DMS53 treated with DMSO at 0.1 percent for 48 hours (cell line): Measurements from ENCODE around the gene LAPTM5.
"Not testable (repeated sequence)": the region's sequence is repeated elsewhere in the genome, so short reads cannot be mapped to it uniquely, and the experiment has no call there.

Source experiments
- DNase-seq: peaks from one replicate; lab custom pipeline; 2025; ENCODE audit not compliant: unreplicated experiment; lab: John Stamatoyannopoulos, UW

Gene LAPTM5

GRCh38 chr1:30773722-30774358, 16.3 kb upstream of the LAPTM5 start:
- no peak for DNase-seq

- no peak for DNase-seq
These were observed 13.4 kb upstream of the LAPTM5 start for GRCh38 chr1:30771005-30771404.

- no peak for DNase-seq
These were observed 12.6 kb upstream of the LAPTM5 start for GRCh38 chr1:30770150-30770549.

GRCh38 chr1:30768830-30769718, 11.5 kb upstream of the LAPTM5 start:
- DNase-seq: no peak

GRCh38 chr1:30768159-30768829, 10.7 kb upstream of the LAPTM5 start:
- no peak for DNase-seq

- DNase-seq: not testable (repeated sequence)
These were observed 9.4 kb upstream of the LAPTM5 start for GRCh38 chr1:30766948-30767347.

- DNase-seq: no peak
These were observed 8.2 kb upstream of the LAPTM5 start for GRCh38 chr1:30765556-30766434.

GRCh38 chr1:30764939-30765555, 7.5 kb upstream of the LAPTM5 start:
- no peak for DNase-seq

- DNase-seq: no peak
These were observed 6.8 kb upstream of the LAPTM5 start for GRCh38 chr1:30764396-30764795.

- no peak for DNase-seq
These were observed 6.2 kb upstream of the LAPTM5 start for GRCh38 chr1:30763651-30764248.

- no peak for DNase-seq
These were observed 5.5 kb upstream of the LAPTM5 start for GRCh38 chr1:30762930-30763650.

GRCh38 chr1:30762152-30762929, 4.8 kb upstream of the LAPTM5 start:
- no peak for DNase-seq

GRCh38 chr1:30761381-30762151, 4.0 kb upstream of the LAPTM5 start:
- no peak for DNase-seq

- DNase-seq: no peak
These were observed 3.2 kb upstream of the LAPTM5 start for GRCh38 chr1:30760596-30761324.

- no peak for DNase-seq
These were observed 2.2 kb upstream of the LAPTM5 start for GRCh38 chr1:30759718-30760281.

- no peak for DNase-seq
These were observed 1.3 kb upstream of the LAPTM5 start for GRCh38 chr1:30758785-30759380.
